Transverse colon (tissue), 4 donors: ENCODE measurements around the gene C10orf105. TPM values are rescaled to one million over a fixed set of nuclear protein-coding genes. Genes with fewer than 3 reads are reported as not detected.

ENCODE experiments used
- DNase-seq: peaks from one replicate; pipeline ENCODE4 v3.0.0-alpha.2; 2019
- H3K27ac ChIP-seq, 4 donors: fragments of 200-600 bp; sonication (generic); 2 replicates each; pipeline ENCODE4 v1.5.1; 2016 to 2018; ENCODE audit warnings: inconsistent platforms in 4 of 4
- H3K27me3 ChIP-seq: fragments of 200-600 bp; sonication (generic); 2 replicates; pipeline ENCODE4 v1.5.1; 2017; ENCODE audit warnings: inconsistent platforms
- H3K36me3 ChIP-seq, 4 donors: fragments of 200-600 bp; sonication (generic); 2 replicates each; pipeline ENCODE4 v1.5.1; 2017 to 2019; ENCODE audit warnings: inconsistent platforms in 4 of 4
- H3K4me1 ChIP-seq, 4 donors: fragments of 200-600 bp; sonication (generic); 2 replicates each; pipeline ENCODE4 v1.5.1; 2017 to 2020; ENCODE audit warnings: inconsistent platforms in 4 of 4
- H3K4me3 ChIP-seq, 4 donors: fragments of 200-600 bp; sonication (generic); 1 replicate in 1 of 4; 2 replicates in 3 of 4; pipeline versions ENCODE4 v1.5.1 to v1.6.1; 2017 to 2019; ENCODE audit warnings: inconsistent platforms in 4 of 4
- H3K9me3 ChIP-seq, 2 donors: fragments of 200-600 bp; sonication (generic); 2 replicates each; pipeline ENCODE4 v1.5.1; 2017 to 2019; ENCODE audit warnings: inconsistent platforms in 2 of 2
- CTCF ChIP-seq, 5 experiments: fragments of 200-600 bp in 3 of 5; fragments of 450-650 bp in 2 of 5; sonication (generic) in 3 of 5; IDR thresholded peaks; 1 replicate in 2 of 5; 2 replicates in 3 of 5; pipeline ENCODE4 v1.5.1; 2016 to 2017; ENCODE audit warnings: antibody characterized with exemption in 5 of 5, inconsistent platforms in 3 of 5, mild to moderate bottlenecking in 2 of 5, moderate library complexity in 1 of 5
- EP300 ChIP-seq: sonication (generic); formaldehyde crosslinking; IDR thresholded peaks from one replicate; pipeline ENCODE4 v1.6.1; 2017; ENCODE audit warnings: antibody characterized with exemption, low read depth
- POLR2A ChIP-seq: fragments of 450-650 bp; IDR thresholded peaks from one replicate; pipeline ENCODE4 v1.6.1; 2016; ENCODE audit warnings: antibody characterized with exemption, mild to moderate bottlenecking, moderate library complexity
- POLR2AphosphoS5 ChIP-seq, 3 donors: sonication (generic); formaldehyde crosslinking; IDR thresholded peaks; one replicate each; pipeline ENCODE4 v1.6.1; 2016; ENCODE audit warnings: antibody characterized with exemption in 3 of 3
- WGBS, 2 donors: methylation state at CpG; one replicate each; pipeline ENCODE4 v1.1.5; 2018; ENCODE audit warnings: low coverage in 1 of 2; 5-methylcytosine and 5-hydroxymethylcytosine counted together
- in situ Hi-C, 4 donors: fragments of 200-750 bp; cut with MboI; loops; one replicate each; pipeline versions ENCODE4 v1.15.0 to v1.15.1; 2017; ENCODE audit warnings: low sequenced_read_pairs in 3 of 4, low pct_ligation_motif_present in 1 of 4, low pct_unique_long_range_greater_than_20kb in 1 of 4
- intact Hi-C: fragments of 100-400 bp; cut with DNase I; formaldehyde crosslinking; loops from one replicate; pipeline ENCODE4 v1.15.1; 2023; ENCODE audit warnings: low total_unique reads
- total RNA-seq, 4 donors: library from RNA; depleted of rRNA; stranded (reverse); fragments of >200 nt; gene quantifications; one replicate each; pipeline ENCODE4 v1.1.0, GENCODE V29; 2016

The C10orf105 gene
- total RNA-seq, 4 donors from 2014 or later: 0.16 TPM; not detected in 3

DNA sequence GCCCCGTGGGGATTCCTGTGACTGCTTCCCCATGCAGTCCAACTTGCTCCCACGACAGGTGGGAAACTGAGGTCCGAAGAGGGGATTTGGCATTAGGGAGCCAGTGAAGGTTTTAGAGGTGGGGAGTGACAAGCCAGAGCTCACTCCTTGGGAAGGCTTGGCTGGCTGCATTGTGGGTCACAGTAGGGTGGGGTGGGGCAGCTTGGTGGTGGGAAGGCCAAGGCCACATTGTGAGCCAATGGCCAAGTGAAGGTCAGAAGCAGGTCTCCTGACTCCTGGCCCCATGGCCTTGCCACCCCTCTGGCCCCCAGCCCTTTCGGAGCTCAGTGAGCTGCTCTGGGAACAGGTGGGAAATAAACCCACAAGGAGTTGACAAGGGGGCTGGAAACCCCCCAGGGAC is 2.5 kb downstream of the C10orf105 start:
- Histone ChIP-seq H3K27ac (no peak overlapping the region), H3K27me3 (no peaks in the 10 kb centered on the region), H3K9me3 (no peaks in the 10 kb centered on the region), H3K36me3 (no peaks in the 10 kb centered on the region), H3K4me1 (peaks cover 28 to 39% (median 29%) of the 10 kb centered on the region in 4 donors), H3K4me3 (no peak overlapping the region)
- WGBS, 2 donors: 86% methylated on average over 3 of the region's 4 CpGs; no CpG with 5 or more reads in 1 of the 2 donors
- TF ChIP-seq POLR2AphosphoS5 (IDR thresholded peaks at IDR 0.05) (no peak), POLR2A (no peak), CTCF (IDR thresholded peaks at IDR 0.05) (no peak), EP300 (no peak)
- no peak for DNase-seq
- in situ Hi-C loops: loop anchor here in 3 of 4 donors (10.0 to 25.0 kb wide), 3 partner anchors 58 to 330 kb away; partner anchors contain the start of genes CDH23 (in 2 of the 3) and VSIR (in 1 of the 3)
- intact Hi-C loops: no loop called here

- WGBS, 2 donors: 89% methylated on average over 5 of the region's 5 CpGs; no CpG with 5 or more reads in 1 of the 2 donors
- H3K27ac ChIP-seq: no peak overlapping the region
- intact Hi-C loops: no loop called here
These were observed 3.2 kb downstream of the C10orf105 start for GRCh38 chr10:71716426-71716825.

GRCh38 chr10:71715860-71716259 is 3.7 kb downstream of the C10orf105 start:
- H3K27me3 ChIP-seq: no peaks in the 10 kb centered on the region
- in situ Hi-C loops (loop anchor here in 3 of 4 donors (10.0 to 25.0 kb wide), 3 partner anchors 59 to 329 kb away; partner anchors contain the start of genes CDH23 (in 2 of the 3) and VSIR (in 1 of the 3)), intact Hi-C loops (no loop called here)
- no peak overlapping the region for H3K4me3 ChIP-seq
- H3K9me3 ChIP-seq: no peaks in the 10 kb centered on the region
- no peaks in the 10 kb centered on the region for H3K36me3 ChIP-seq
- TF ChIP-seq POLR2A (no peak), EP300 (no peak), POLR2AphosphoS5 (IDR thresholded peaks at IDR 0.05) (no peak), CTCF (IDR thresholded peaks at IDR 0.05) (no peak)
- 92% methylated on average over 20 of the region's 20 CpGs; no CpG with 5 or more reads in 1 of the 2 donors for WGBS, 2 donors
- peak overlapping the region in 1 of 4 donors; percentile 93 for H3K27ac ChIP-seq
- DNase-seq: no peak
- peaks cover 28 to 39% (median 29%) of the 10 kb centered on the region in 4 donors for H3K4me1 ChIP-seq

More at GRCh38 chr10:71716426-71716825, 3.2 kb downstream of the C10orf105 start:
- no peak for TF ChIP-seq CTCF (IDR thresholded peaks at IDR 0.05)
- TF ChIP-seq EP300: no peak
- TF ChIP-seq POLR2A: no peak
- TF ChIP-seq POLR2AphosphoS5 (IDR thresholded peaks at IDR 0.05): no peak
- Histone ChIP-seq H3K36me3 (no peaks in the 10 kb centered on the region), H3K4me3 (no peak overlapping the region), H3K9me3 (no peaks in the 10 kb centered on the region), H3K27me3 (no peaks in the 10 kb centered on the region), H3K4me1 (peaks cover 28 to 39% (median 29%) of the 10 kb centered on the region in 4 donors)
- in situ Hi-C loops: loop anchor here in 3 of 4 donors (10.0 to 25.0 kb wide), 3 partner anchors 58 to 329 kb away; partner anchors contain the start of genes CDH23 (in 2 of the 3) and VSIR (in 1 of the 3)
- DNase-seq: no peak

DNA sequence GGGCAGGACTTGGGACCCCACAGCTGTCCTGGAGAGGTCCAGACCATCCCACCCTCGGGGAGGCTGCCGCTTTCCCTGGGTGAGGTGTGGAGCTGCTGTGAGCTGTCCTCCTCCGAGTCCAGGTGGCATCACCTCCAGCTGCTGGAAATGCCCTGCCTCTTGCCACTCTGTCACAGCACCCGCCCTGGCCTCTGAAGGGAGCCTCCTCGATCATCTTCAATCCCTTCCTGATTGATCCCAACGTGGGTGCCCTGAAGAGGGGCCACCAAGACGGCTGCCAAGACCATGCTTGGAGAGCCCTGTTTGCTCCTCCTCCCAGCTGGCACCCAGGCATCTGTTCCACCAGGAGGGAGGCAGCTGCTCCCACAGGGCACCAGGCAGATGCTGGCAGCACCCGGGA is 4.6 kb downstream of the C10orf105 start:
- 87% methylated on average over 8 of the region's 8 CpGs; no CpG with 5 or more reads in 1 of the 2 donors for WGBS, 2 donors
- H3K4me1 ChIP-seq: peaks cover 28 to 39% (median 29%) of the 10 kb centered on the region in 4 donors
- intact Hi-C loops: no loop called here
- in situ Hi-C loops: loop anchor here in 3 of 4 donors (10.0 to 25.0 kb wide), 3 partner anchors 60 to 328 kb away; partner anchors contain the start of genes CDH23 (in 2 of the 3) and VSIR (in 1 of the 3)
- no peak overlapping the region for H3K4me3 ChIP-seq
- peak overlapping the region in 3 of 4 donors; percentile 80 to 93 (median 85) for H3K27ac ChIP-seq
- no peaks in the 10 kb centered on the region for H3K9me3 ChIP-seq
- no peaks in the 10 kb centered on the region for H3K27me3 ChIP-seq
- no peak for DNase-seq
- TF ChIP-seq POLR2AphosphoS5 (IDR thresholded peaks at IDR 0.05) (no peak), CTCF (IDR thresholded peaks at IDR 0.05) (no peak), EP300 (no peak), POLR2A (no peak)
- H3K36me3 ChIP-seq: no peaks in the 10 kb centered on the region
